ENCODE results near the gene HOMER1. TPM values are rescaled to one million over a fixed set of nuclear protein-coding genes. Genes with fewer than 3 reads are reported as not detected.

HOMER1 gene
- total and polyA plus RNA-seq, 2 of the 13 experiments (the other 11 are each of a cell fraction or from before 2014, with no cell fraction given): 5.3 to 24.8 TPM

GRCh38 chr5:79535477-79536192 is 21.7 kb upstream of the HOMER1 start (continued):
- TF ChIP-seq NCOR1 (IDR thresholded peaks at IDR 0.05; ENCODE audit: borderline replicate concordance, low read length) (peak; percentile 65; the same call in 1 of the 2 replicates), SSRP1 (CRISPR knock-in tag; IDR thresholded peaks at IDR 0.05) (no peak), ZNF362 (CRISPR knock-in tag; IDR thresholded peaks at IDR 0.05; ENCODE audit: borderline replicate concordance) (peak; percentile 93), TRAFD1 (CRISPR knock-in tag; IDR thresholded peaks at IDR 0.05; ENCODE audit: borderline replicate concordance) (no peak), CTCF (CRISPR knock-in tag; IDR thresholded peaks at IDR 0.05) (peak; percentile 21; the same call in 1 of the 2 replicates), EP300 (IDR thresholded peaks at IDR 0.05; ENCODE audit: low read depth in 2 of 2, low read length in 2 of 2) (peak; percentile 49 to 89; a peak in 3 of 4 replicates), EP300 (CRISPR knock-in tag; IDR thresholded peaks at IDR 0.05; ENCODE audit: borderline replicate concordance) (peak; percentile 68; the same call in 1 of the 2 replicates), ZFP36L1 (CRISPR knock-in tag; IDR thresholded peaks at IDR 0.05) (no peak), BRF2 (CRISPR knock-in tag; IDR thresholded peaks at IDR 0.05) (no peak), ZNF331 (CRISPR knock-in tag; IDR thresholded peaks at IDR 0.05) (no peak), ZKSCAN5 (CRISPR knock-in tag; IDR thresholded peaks at IDR 0.05) (no peak), RORA (CRISPR knock-in tag; IDR thresholded peaks at IDR 0.05) (no peak), MEIS2 (CRISPR knock-in tag; IDR thresholded peaks at IDR 0.05) (peak; percentile 51; the same call in 1 of the 2 replicates), ZNF414 (CRISPR knock-in tag; IDR thresholded peaks at IDR 0.05) (0 out of 2 replicates have a peak, but pooled peaks have one; percentile 69), HIVEP1 (CRISPR knock-in tag; IDR thresholded peaks at IDR 0.05) (no peak), HNF4G (IDR thresholded peaks at IDR 0.05; ENCODE audit: borderline replicate concordance, low read depth, low read length) (peak; percentile 84), HNF4G (CRISPR knock-in tag; IDR thresholded peaks at IDR 0.05; ENCODE audit: borderline replicate concordance, low read depth) (0 out of 2 replicates have a peak, but pooled peaks have one; percentile 65), HMG20A (CRISPR knock-in tag; IDR thresholded peaks at IDR 0.05; ENCODE audit: borderline replicate concordance) (peak; percentile 80; the same call in 1 of the 2 replicates), ZNF816 (CRISPR knock-in tag; IDR thresholded peaks at IDR 0.05; ENCODE audit: borderline replicate concordance) (no peak), ZNF577 (CRISPR knock-in tag; IDR thresholded peaks at IDR 0.05; ENCODE audit: borderline replicate concordance, low read depth) (no peak), HDAC1 (CRISPR knock-in tag; IDR thresholded peaks at IDR 0.05) (no peak; the same call in 1 of the 2 replicates), MEIS1 (CRISPR knock-in tag; IDR thresholded peaks at IDR 0.05; ENCODE audit: borderline replicate concordance) (no peak), PHB2 (IDR thresholded peaks at IDR 0.05; ENCODE audit: partially characterized antibody) (no peak), ZNF543 (CRISPR knock-in tag; IDR thresholded peaks at IDR 0.05) (no peak)
